IPS-18c (cell line): ENCODE data around the gene ZNF213.
"Not testable (repeated sequence)": the region's sequence is repeated elsewhere in the genome, so short reads cannot be mapped to it uniquely, and the experiment has no call there.

Experiments used
- H3K4me3 ChIP-seq: 2 replicates; pipeline ENCODE4 v1.7.0; 2013; ENCODE audit warnings: low read depth, mild to moderate bottlenecking, low read length, moderate library complexity; ENCODE audit not compliant: insufficient read depth
- H3K9me3 ChIP-seq: one replicate; pipeline ENCODE4 v1.6.1; 2013; ENCODE audit warnings: mild to moderate bottlenecking, low read length, moderate library complexity; ENCODE audit not compliant: control insufficient read depth, insufficient read depth

The ZNF213 gene

GRCh38 chr16:3171855-3172593 lies 37.2 kb downstream of the ZNF213 start:
- Histone ChIP-seq H3K9me3 (no peaks in the 10 kb centered on the region), H3K4me3 (peak overlapping the region; percentile 58)

- Histone ChIP-seq H3K9me3 (no peaks in the 10 kb centered on the region), H3K4me3 (peak overlapping the region; percentile 38; the same call in 1 of the 2 replicates)
These were observed 39.2 kb downstream of the ZNF213 start for GRCh38 chr16:3173892-3174617.

- H3K4me3 ChIP-seq: peak overlapping the region; percentile 42
- no peaks in the 10 kb centered on the region for H3K9me3 ChIP-seq
These were observed 39.9 kb downstream of the ZNF213 start for GRCh38 chr16:3174618-3175148.

GRCh38 chr16:3175157-3176093 lies 40.6 kb downstream of the ZNF213 start:
- H3K4me3 ChIP-seq: peak overlapping the region; percentile 42

GRCh38 chr16:3179651-3180050 lies 44.8 kb downstream of the ZNF213 start:
- H3K9me3 ChIP-seq: no peaks in the 10 kb centered on the region
- no peak overlapping the region for H3K4me3 ChIP-seq

More at GRCh38 chr16:3175157-3176093, 40.6 kb downstream of the ZNF213 start:
- no peaks in the 10 kb centered on the region for H3K9me3 ChIP-seq

- no peaks in the 10 kb centered on the region for H3K9me3 ChIP-seq
- H3K4me3 ChIP-seq: peak overlapping the region; percentile 57
These were observed 45.6 kb downstream of the ZNF213 start for GRCh38 chr16:3180445-3180878.

GRCh38 chr16:3182293-3182607 lies 47.4 kb downstream of the ZNF213 start:
- H3K9me3 ChIP-seq: not testable (repeated sequence)
- peak overlapping the region; percentile 77; the same call in 1 of the 2 replicates for H3K4me3 ChIP-seq

GRCh38 chr16:3182608-3183444 lies 48.0 kb downstream of the ZNF213 start:
- Histone ChIP-seq H3K9me3 (no peaks in the 10 kb centered on the region), H3K4me3 (peak overlapping the region; percentile 77)

GRCh38 chr16:3183445-3184139 lies 48.8 kb downstream of the ZNF213 start:
- Histone ChIP-seq H3K4me3 (peak overlapping the region; percentile 77), H3K9me3 (no peaks in the 10 kb centered on the region)

GRCh38 chr16:3186946-3187690 lies 52.3 kb downstream of the ZNF213 start:
- Histone ChIP-seq H3K9me3 (no peaks in the 10 kb centered on the region), H3K4me3 (no peak overlapping the region)

- H3K4me3 ChIP-seq: peak within 1 kb of the TSS; percentile 84
- H3K9me3 ChIP-seq: no peaks in the 10 kb centered on the region
These were observed 53.2 kb downstream of the ZNF213 start, which contains the start of gene OR1F1 for GRCh38 chr16:3187798-3188674. TSS of gene OR1F1 (plus strand) at chr16:3188204.

- H3K9me3 ChIP-seq: no peaks in the 10 kb centered on the region
- peak overlapping the region; percentile 84 for H3K4me3 ChIP-seq
These were observed 53.8 kb downstream of the ZNF213 start for GRCh38 chr16:3188675-3188924.

- no peaks in the 10 kb centered on the region for H3K9me3 ChIP-seq
- peak overlapping the region; percentile 84 for H3K4me3 ChIP-seq
These were observed 54.3 kb downstream of the ZNF213 start for GRCh38 chr16:3188925-3189825.

GRCh38 chr16:3189869-3190268 lies 55.0 kb downstream of the ZNF213 start:
- no peaks in the 10 kb centered on the region for H3K9me3 ChIP-seq
- peak overlapping the region; percentile 84; the same call in 1 of the 2 replicates for H3K4me3 ChIP-seq
